HG03460 (cell line): Measurements from ENCODE around the gene ETNK1.
"Not testable (repeated sequence)": the region's sequence is repeated elsewhere in the genome, so short reads cannot be mapped to it uniquely, and the experiment has no call there.

Source experiments
- ATAC-seq: cut with Tn5 transposase; IDR thresholded peaks from one replicate; pipeline ENCODE4 v1.9.1; 2021; ENCODE audit not compliant: unreplicated experiment

ETNK1 gene

GRCh38 chr12:22624870-22625761, at the start of gene ETNK1:
ETNK1 (plus strand) TSS chr12:22625171; CDS start chr12:22625431, 260 bp downstream.
- ATAC-seq, result peak; percentile 97

- no peak for ATAC-seq
Measured at GRCh38 chr12:22576065-22576464, 48.9 kb upstream of the ETNK1 start.

GRCh38 chr12:22576473-22576872, 48.5 kb upstream of the ETNK1 start:
- ATAC-seq, result no peak

GRCh38 chr12:22577667-22578066, 47.3 kb upstream of the ETNK1 start:
- no peak for ATAC-seq

GRCh38 chr12:22578328-22578727, 46.6 kb upstream of the ETNK1 start:
- no peak for ATAC-seq

GRCh38 chr12:22588817-22589216, 36.2 kb upstream of the ETNK1 start:
- no peak for ATAC-seq

GRCh38 chr12:22593864-22594263, 31.1 kb upstream of the ETNK1 start:
- no peak for ATAC-seq

- not testable (repeated sequence) for ATAC-seq
Measured at GRCh38 chr12:22597539-22597938, 27.4 kb upstream of the ETNK1 start.

- ATAC-seq, result no peak
Measured at GRCh38 chr12:22598141-22598762, 26.7 kb upstream of the ETNK1 start.

- no peak for ATAC-seq
Measured at GRCh38 chr12:22598763-22599161, 26.2 kb upstream of the ETNK1 start.

GRCh38 chr12:22600181-22600580, 24.8 kb upstream of the ETNK1 start:
- ATAC-seq, result no peak

- no peak for ATAC-seq
Measured at GRCh38 chr12:22609501-22609900, 15.5 kb upstream of the ETNK1 start.

- no peak for ATAC-seq
Measured at GRCh38 chr12:22610131-22610530, 14.8 kb upstream of the ETNK1 start.

- ATAC-seq, result not testable (repeated sequence)
Measured at GRCh38 chr12:22612822-22613221, 12.1 kb upstream of the ETNK1 start.

- no peak for ATAC-seq
Measured at GRCh38 chr12:22615963-22616501, 8.9 kb upstream of the ETNK1 start.

GRCh38 chr12:22617630-22618029, 7.3 kb upstream of the ETNK1 start:
- no peak for ATAC-seq

GRCh38 chr12:22624548-22624869, 462 bp upstream of the ETNK1 start:
- peak; percentile 1 for ATAC-seq

- ATAC-seq, result peak; percentile 30
Measured at GRCh38 chr12:22625762-22626294, 857 bp downstream of the ETNK1 start.

GRCh38 chr12:22626406-22626805, 1.4 kb downstream of the ETNK1 start:
- ATAC-seq, result peak; percentile 43

GRCh38 chr12:22627371-22627770, 2.4 kb downstream of the ETNK1 start:
- ATAC-seq, result no peak

- ATAC-seq, result no peak
Measured at GRCh38 chr12:22628228-22628627, 3.3 kb downstream of the ETNK1 start.
